H1 (cell line): ENCODE data around the gene CFP.

Experiments
- EGR1 ChIP-seq: IDR thresholded peaks from 2 replicates; pipeline ENCODE4 v1.6.1; 2011; ENCODE audit warnings: low read depth, low read length, borderline replicate concordance
- JUN ChIP-seq: IDR thresholded peaks from 2 replicates; pipeline ENCODE4 v1.6.1; 2011; ENCODE audit warnings: low read depth, mild to moderate bottlenecking, improper control_type of control experiment, low read length
- POLR2A ChIP-seq, 2 experiments: IDR thresholded peaks; 1 replicate in 1 of 2; 2 replicates in 1 of 2; pipeline ENCODE4 v1.6.1; 2011; ENCODE audit warnings: low read depth in 2 of 2, low read length in 2 of 2, mild to moderate bottlenecking in 2 of 2; ENCODE audit errors: control extremely low read depth in 1 of 2
- SIN3A ChIP-seq, 2 experiments: IDR thresholded peaks in 1 of 2; conservative IDR thresholded peaks in 1 of 2; 2 replicates each; pipeline ENCODE4 v1.6.1; 2011 to 2012; ENCODE audit warnings: low read length in 2 of 2, improper control_type of control experiment in 1 of 2, low read depth in 1 of 2, mild to moderate bottlenecking in 1 of 2
- SRF ChIP-seq: IDR thresholded peaks from 2 replicates; pipeline ENCODE4 v1.6.1; 2011; ENCODE audit warnings: mild to moderate bottlenecking, low read depth, low read length, moderate library complexity

- no peak for TF ChIP-seq SRF
- no peak for TF ChIP-seq JUN
- no peak for TF ChIP-seq EGR1
- no peak for TF ChIP-seq SIN3A (conservative IDR thresholded peaks at IDR 0.05 in 1 of 2, IDR thresholded peaks at IDR 0.05 in 1 of 2; ENCODE audit: low read depth in 1 of 2, low read length in 2 of 2)
- TF ChIP-seq POLR2A (IDR thresholded peaks at IDR 0.05; ENCODE audit: control extremely low read depth in 1 of 2, low read depth in 2 of 2, low read length in 2 of 2), result no peak
Measured at GRCh38 chrX:47618923-47619485, 10.7 kb downstream of the CFP start.
